Neural progenitor cell (in vitro differentiated cells): ENCODE results near the gene CALCR. TPM values are rescaled to one million over a fixed set of nuclear protein-coding genes. Genes with fewer than 3 reads are reported as not detected.

Experiments
- DNase-seq: peaks from one replicate; pipeline ENCODE4 v3.0.0-alpha.2; 2016; ENCODE audit warnings: low spot score
- H2AFZ ChIP-seq: fragments of 200-600 bp; sonication (generic); replicated peaks from 2 replicates; pipeline ENCODE4 v1.6.1; 2016; ENCODE audit warnings: antibody characterized with exemption
- H3F3A ChIP-seq: fragments of 200-600 bp; sonication (generic); 2 replicates; pipeline ENCODE4 v1.6.1; 2016; ENCODE audit warnings: antibody characterized with exemption, low read depth
- H3K27ac ChIP-seq: fragments of 200-600 bp; sonication (generic); 2 replicates; pipeline ENCODE4 v1.5.1; 2016; ENCODE audit warnings: mild to moderate bottlenecking
- H3K27me3 ChIP-seq: fragments of 200-600 bp; sonication (generic); 2 replicates; pipeline ENCODE4 v1.6.1; 2016; ENCODE audit warnings: mild to moderate bottlenecking, moderate library complexity
- H3K36me3 ChIP-seq: fragments of 200-600 bp; sonication (generic); 2 replicates; pipeline ENCODE4 v1.5.1; 2016
- H3K4me1 ChIP-seq: fragments of 200-600 bp; sonication (generic); 2 replicates; pipeline ENCODE4 v1.6.1; 2016; ENCODE audit warnings: mixed run types
- H3K4me2 ChIP-seq: fragments of 200-600 bp; sonication (generic); 2 replicates; pipeline ENCODE4 v1.6.1; 2016
- H3K4me3 ChIP-seq: fragments of 200-600 bp; sonication (generic); 2 replicates; pipeline ENCODE4 v1.5.1; 2016
- H3K79me2 ChIP-seq: fragments of 200-600 bp; sonication (generic); 2 replicates; pipeline ENCODE4 v1.6.1; 2016; ENCODE audit warnings: low read depth
- H3K9ac ChIP-seq: fragments of 200-600 bp; sonication (generic); 2 replicates; pipeline ENCODE4 v1.6.1; 2016
- H3K9me3 ChIP-seq: fragments of 200-600 bp; sonication (generic); 2 replicates; pipeline ENCODE4 v1.5.1; 2016; ENCODE audit warnings: low read depth
- H4K20me1 ChIP-seq: fragments of 200-600 bp; sonication (generic); 2 replicates; pipeline ENCODE4 v1.6.1; 2016; ENCODE audit warnings: low read depth
- H3K27ac Mint-ChIP-seq: 3 replicates; pipeline ENCODE4 v1.8.0; 2021; ENCODE audit warnings: mixed read lengths
- H3K27me3 Mint-ChIP-seq: 2 replicates; pipeline ENCODE4 v1.8.0; 2022; ENCODE audit warnings: low read depth, mild to moderate bottlenecking, inconsistent platforms, moderate library complexity, mixed read lengths; ENCODE audit not compliant: insufficient read depth
- H3K36me3 Mint-ChIP-seq: 3 replicates; pipeline ENCODE4 v1.8.0; 2021; ENCODE audit warnings: mixed read lengths
- H3K4me1 Mint-ChIP-seq: 3 replicates; pipeline ENCODE4 v1.8.0; 2021; ENCODE audit warnings: mixed read lengths
- H3K4me3 Mint-ChIP-seq: 3 replicates; pipeline ENCODE4 v1.8.0; 2021; ENCODE audit warnings: mild to moderate bottlenecking, moderate library complexity, mixed read lengths
- H3K9me3 Mint-ChIP-seq: 3 replicates; pipeline ENCODE4 v1.8.0; 2020; ENCODE audit warnings: mixed read lengths
- EZH2 ChIP-seq: fragments of 200-600 bp; sonication (generic); IDR thresholded peaks from 2 replicates; pipeline ENCODE4 v1.6.1; 2017; ENCODE audit warnings: antibody characterized with exemption, mild to moderate bottlenecking, moderate library complexity
- EZH2phosphoT487 ChIP-seq: fragments of 200-600 bp; sonication (generic); IDR thresholded peaks from 2 replicates; pipeline ENCODE4 v1.6.1; 2017; ENCODE audit warnings: antibody characterized with exemption
- total RNA-seq: library from RNA; depleted of rRNA; stranded (reverse); fragments of >200 nt; gene quantifications from 2 replicates; pipeline ENCODE4 v1.2.3, GENCODE V29; 2015; ENCODE audit warnings: low replicate concordance
- TF ChIP-seq, protein P1 (sequence below): fragments of 200-600 bp; sonication (generic); IDR thresholded peaks from 2 replicates; pipeline ENCODE4 v1.5.1; 2017; ENCODE audit warnings: antibody characterized with exemption, mild to moderate bottlenecking

CALCR gene
- total RNA-seq, 1 donor from 2014 or later, result not detected

DNA sequence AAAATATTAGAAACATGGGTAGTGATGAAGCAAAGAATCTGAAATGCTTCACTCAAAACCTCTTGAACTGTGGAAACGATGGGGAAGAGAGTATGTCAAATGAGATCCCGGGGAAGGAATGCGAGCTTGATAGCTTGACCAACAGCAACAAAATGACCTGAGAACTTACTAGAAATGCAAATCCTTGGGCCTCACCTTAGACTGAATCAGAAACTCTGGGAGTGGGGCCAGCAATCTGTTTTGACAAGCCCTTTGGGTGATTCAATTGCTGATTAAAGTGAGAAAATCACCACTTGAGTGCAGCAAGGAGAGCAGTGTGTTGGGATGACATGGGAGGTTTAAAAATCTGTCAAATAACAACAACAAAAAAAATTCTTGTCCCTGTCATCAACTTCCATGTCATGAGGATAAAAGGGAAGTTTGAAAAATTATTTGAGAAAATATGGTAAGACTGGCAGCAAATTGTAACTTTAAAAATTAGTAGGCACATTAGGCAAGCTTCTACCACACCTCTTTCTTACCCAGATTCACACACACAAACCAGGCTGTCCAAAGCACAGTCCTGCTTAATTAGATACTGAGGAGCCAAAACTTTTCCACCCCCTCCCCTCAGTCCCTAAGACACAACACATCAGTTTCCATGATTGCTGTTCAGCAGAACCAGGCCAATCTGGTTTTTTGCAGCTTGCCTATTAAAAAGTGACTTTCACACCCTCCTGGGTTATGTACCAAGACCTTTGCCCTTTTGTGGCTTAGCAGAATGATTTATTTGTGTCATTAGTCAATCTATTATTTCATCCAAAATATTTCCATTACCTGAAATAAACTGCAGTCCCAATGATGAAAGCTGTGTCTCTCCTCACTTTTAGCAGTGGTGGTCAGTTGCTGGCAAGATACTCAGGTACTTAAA, 15.6 kb downstream of the CALCR start:
- H3K27me3 Mint-ChIP-seq, result no peaks in the 10 kb centered on the region
- no peak overlapping the region for H3K27ac Mint-ChIP-seq
- no peaks in the 10 kb centered on the region for H3K9me3 ChIP-seq
- no peaks in the 10 kb centered on the region for H3K36me3 Mint-ChIP-seq
- H2AFZ ChIP-seq, result peak overlapping the region; percentile 93
- H3K27me3 ChIP-seq, result no peaks in the 10 kb centered on the region
- H4K20me1 ChIP-seq, result no peaks in the 10 kb centered on the region
- peak overlapping the region; percentile 22 for H3K4me2 ChIP-seq
- H3K4me1 ChIP-seq, result peaks cover 12% of the 10 kb centered on the region
- no peaks in the 10 kb centered on the region for H3K79me2 ChIP-seq
- no peak for TF ChIP-seq EZH2
- H3K4me1 Mint-ChIP-seq, result no peaks in the 10 kb centered on the region
- no peak overlapping the region for H3K9ac ChIP-seq
- H3F3A ChIP-seq, result no peaks in the 10 kb centered on the region
- H3K36me3 ChIP-seq, result no peaks in the 10 kb centered on the region
- no peak overlapping the region for H3K4me3 Mint-ChIP-seq
- no peak overlapping the region for H3K27ac ChIP-seq
- no peak overlapping the region for H3K4me3 ChIP-seq
- no peak for DNase-seq
- H3K9me3 Mint-ChIP-seq, result no peaks in the 10 kb centered on the region

DNA sequence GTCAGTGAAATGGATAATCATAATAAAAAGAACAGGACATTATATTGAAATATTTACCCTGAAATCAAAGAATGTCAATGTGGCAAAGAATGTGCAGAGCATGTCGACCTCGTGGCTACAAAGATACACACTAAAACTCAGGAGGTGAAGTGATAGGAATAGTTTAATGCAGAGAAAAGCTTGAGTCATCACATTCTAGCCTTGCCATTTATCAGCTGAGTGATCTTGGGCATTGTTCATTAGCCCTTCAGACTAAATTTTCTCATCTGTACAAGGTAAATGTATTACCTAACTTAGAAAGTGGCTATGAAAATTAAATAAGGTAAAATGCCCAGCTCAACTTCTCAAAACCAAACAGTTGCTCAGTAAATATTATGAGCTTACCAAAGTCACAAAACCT, 22.6 kb downstream of the CALCR start:
- Histone ChIP-seq H3K9me3 (no peaks in the 10 kb centered on the region), H3K79me2 (no peaks in the 10 kb centered on the region), H3K36me3 (no peaks in the 10 kb centered on the region), H3K27ac (no peak overlapping the region), H3K4me2 (no peak overlapping the region), H3F3A (no peaks in the 10 kb centered on the region), H4K20me1 (no peaks in the 10 kb centered on the region), H2AFZ (no peak overlapping the region), H3K9ac (no peak overlapping the region), H3K4me1 (peaks cover 12% of the 10 kb centered on the region), H3K27me3 (no peaks in the 10 kb centered on the region), H3K4me3 (no peak overlapping the region)
- no peaks in the 10 kb centered on the region for H3K36me3 Mint-ChIP-seq
- no peaks in the 10 kb centered on the region for H3K9me3 Mint-ChIP-seq
- no peak overlapping the region for H3K27ac Mint-ChIP-seq
- H3K4me3 Mint-ChIP-seq, result no peak overlapping the region
- no peaks in the 10 kb centered on the region for H3K4me1 Mint-ChIP-seq
- TF ChIP-seq, protein P1, sequence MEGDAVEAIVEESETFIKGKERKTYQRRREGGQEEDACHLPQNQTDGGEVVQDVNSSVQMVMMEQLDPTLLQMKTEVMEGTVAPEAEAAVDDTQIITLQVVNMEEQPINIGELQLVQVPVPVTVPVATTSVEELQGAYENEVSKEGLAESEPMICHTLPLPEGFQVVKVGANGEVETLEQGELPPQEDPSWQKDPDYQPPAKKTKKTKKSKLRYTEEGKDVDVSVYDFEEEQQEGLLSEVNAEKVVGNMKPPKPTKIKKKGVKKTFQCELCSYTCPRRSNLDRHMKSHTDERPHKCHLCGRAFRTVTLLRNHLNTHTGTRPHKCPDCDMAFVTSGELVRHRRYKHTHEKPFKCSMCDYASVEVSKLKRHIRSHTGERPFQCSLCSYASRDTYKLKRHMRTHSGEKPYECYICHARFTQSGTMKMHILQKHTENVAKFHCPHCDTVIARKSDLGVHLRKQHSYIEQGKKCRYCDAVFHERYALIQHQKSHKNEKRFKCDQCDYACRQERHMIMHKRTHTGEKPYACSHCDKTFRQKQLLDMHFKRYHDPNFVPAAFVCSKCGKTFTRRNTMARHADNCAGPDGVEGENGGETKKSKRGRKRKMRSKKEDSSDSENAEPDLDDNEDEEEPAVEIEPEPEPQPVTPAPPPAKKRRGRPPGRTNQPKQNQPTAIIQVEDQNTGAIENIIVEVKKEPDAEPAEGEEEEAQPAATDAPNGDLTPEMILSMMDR, result no peak
- TF ChIP-seq EZH2phosphoT487 (no peak), EZH2 (no peak)
- DNase-seq, result no peak
- no peaks in the 10 kb centered on the region for H3K27me3 Mint-ChIP-seq

GRCh38 chr7:93551063-93551895, 23.2 kb downstream of the CALCR start:
- no peak overlapping the region for H3K9ac ChIP-seq
- Mint-ChIP-seq H3K27me3 (no peaks in the 10 kb centered on the region), H3K27ac (no peak overlapping the region), H3K9me3 (no peaks in the 10 kb centered on the region), H3K4me1 (no peaks in the 10 kb centered on the region), H3K4me3 (no peak overlapping the region), H3K36me3 (no peaks in the 10 kb centered on the region)
- H2AFZ ChIP-seq, result peak overlapping the region; percentile 54
- H4K20me1 ChIP-seq, result no peaks in the 10 kb centered on the region
- H3K27ac ChIP-seq, result no peak overlapping the region
- no peak overlapping the region for H3K4me2 ChIP-seq
- H3K9me3 ChIP-seq, result no peaks in the 10 kb centered on the region
- peaks cover 12% of the 10 kb centered on the region for H3K4me1 ChIP-seq
- no peaks in the 10 kb centered on the region for H3K79me2 ChIP-seq
- no peaks in the 10 kb centered on the region for H3F3A ChIP-seq
- DNase-seq, result peak; percentile 78
- no peak overlapping the region for H3K4me3 ChIP-seq
- no peaks in the 10 kb centered on the region for H3K27me3 ChIP-seq
- H3K36me3 ChIP-seq, result no peaks in the 10 kb centered on the region
- TF ChIP-seq EZH2phosphoT487 (no peak), EZH2 (no peak)
- TF ChIP-seq, protein P1, result peak; percentile 77
